ENCODE measurements around the gene SENP8. TPM values are rescaled to one million over a fixed set of nuclear protein-coding genes. Genes with fewer than 3 reads are reported as not detected.
A peak's percentile ranks its signal among the peaks of the same experiment; 100 is the strongest.

Gene SENP8
- total and polyA plus RNA-seq, 2 donors, result 2.0 to 2.7 TPM

DNA sequence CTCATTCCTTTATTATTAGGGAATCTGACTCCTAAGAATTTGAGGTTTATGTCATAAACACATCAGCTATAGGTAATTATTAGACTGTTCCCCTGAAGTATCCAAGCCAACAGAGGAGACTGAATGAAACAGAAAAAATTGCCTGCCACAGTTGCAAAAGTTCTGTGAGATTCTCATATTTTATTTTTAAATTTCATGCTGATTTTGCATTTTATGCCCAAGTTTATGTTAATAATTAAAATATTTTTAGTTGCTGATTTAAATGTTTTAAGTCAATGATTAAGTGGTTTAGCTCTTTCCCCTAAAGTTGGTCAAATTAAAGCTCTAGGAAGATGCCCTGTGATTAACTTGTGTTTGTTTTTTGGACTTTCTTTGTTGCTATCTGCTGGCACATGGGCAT lies 10.2 kb downstream of the SENP8 start:
- no peaks in the 10 kb centered on the region for H3K36me3 ChIP-seq (ENCODE audit: control insufficient read depth in 2 of 2, insufficient read depth in 2 of 2, low read length in 1 of 2)
- H3K4me1 ChIP-seq (ENCODE audit: control insufficient read depth in 2 of 2, insufficient read depth in 2 of 2, low read length in 2 of 2), result no peaks in the 10 kb centered on the region
- H3K27me3 ChIP-seq (ENCODE audit: control insufficient read depth in 2 of 2, insufficient read depth in 1 of 2, low read length in 1 of 2), result no peaks in the 10 kb centered on the region

DNA sequence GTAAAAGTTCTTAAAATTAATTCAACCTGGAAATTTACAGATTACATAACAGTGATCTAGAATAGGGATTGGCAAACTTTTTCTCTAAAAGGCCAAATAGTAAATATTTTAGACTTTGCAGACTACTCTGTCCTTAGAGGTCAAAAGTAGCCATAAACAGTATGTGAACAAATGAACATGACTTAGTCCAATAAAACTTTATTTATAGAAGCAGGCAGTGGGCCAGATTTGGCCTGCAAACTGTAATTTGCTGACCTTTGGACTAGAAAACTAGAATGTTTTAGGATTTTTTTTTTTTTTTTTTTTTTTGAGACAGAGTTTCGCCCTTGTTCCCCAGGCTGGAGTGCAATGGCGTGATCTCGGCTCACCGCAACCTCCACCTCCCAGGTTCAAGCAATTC lies 12.1 kb downstream of the SENP8 start:
- no peaks in the 10 kb centered on the region for H3K9me3 ChIP-seq (ENCODE audit: control insufficient read depth in 2 of 2, insufficient read depth in 1 of 2, low read length in 1 of 2)
- no peaks in the 10 kb centered on the region for H3K27me3 ChIP-seq (ENCODE audit: control insufficient read depth in 2 of 2, insufficient read depth in 1 of 2, low read length in 1 of 2)
- no peak for DNase-seq (ENCODE audit: low read depth in 6 of 9, low spot score in 9 of 9)
- WGBS, result 97% methylated on average over 4 of the region's 4 CpGs
- H3K36me3 ChIP-seq (ENCODE audit: control insufficient read depth in 2 of 2, insufficient read depth in 2 of 2, low read length in 1 of 2), result no peaks in the 10 kb centered on the region
- H3K4me1 ChIP-seq (ENCODE audit: control insufficient read depth in 2 of 2, insufficient read depth in 2 of 2, low read length in 2 of 2), result no peaks in the 10 kb centered on the region
- H3K27ac ChIP-seq (ENCODE audit: low read depth in 1 of 2, low read length in 1 of 2), result no peak overlapping the region
- no peak overlapping the region for H3K4me3 ChIP-seq (ENCODE audit: low read length in 2 of 2)

More for the DNA sequence above, 10.2 kb downstream of the SENP8 start:
- no peak for DNase-seq (ENCODE audit: low read depth in 6 of 9, low spot score in 9 of 9)
- Histone ChIP-seq H3K4me3 (ENCODE audit: low read length in 2 of 2) (no peak overlapping the region), H3K9me3 (ENCODE audit: control insufficient read depth in 2 of 2, insufficient read depth in 1 of 2, low read length in 1 of 2) (no peaks in the 10 kb centered on the region), H3K27ac (ENCODE audit: low read depth in 1 of 2, low read length in 1 of 2) (no peak overlapping the region)

DNA sequence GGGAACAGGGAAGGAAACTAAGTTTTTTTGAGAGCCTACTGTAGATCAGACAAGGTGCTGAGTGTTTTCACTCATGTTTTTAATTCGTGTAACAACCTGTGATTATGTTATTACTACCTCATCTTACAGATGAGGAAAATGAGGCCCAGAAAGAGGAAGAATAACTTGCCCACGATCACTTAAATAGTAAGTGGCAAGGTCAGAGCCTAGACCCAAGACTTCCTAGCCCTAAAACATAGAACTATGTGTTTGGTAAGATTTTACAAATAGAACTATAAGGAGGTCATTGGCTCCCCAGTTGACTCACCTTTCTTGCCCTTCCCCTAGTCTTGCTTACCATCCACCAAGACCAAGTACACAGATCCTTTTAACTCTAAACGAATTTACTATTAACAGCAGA lies 13.7 kb downstream of the SENP8 start:
- H3K4me3 ChIP-seq (ENCODE audit: low read length in 2 of 2), result no peak overlapping the region
- DNase-seq (ENCODE audit: low read depth in 6 of 9, low spot score in 9 of 9), result no peak
- H3K27ac ChIP-seq (ENCODE audit: low read depth in 1 of 2, low read length in 1 of 2), result no peak overlapping the region
- no peaks in the 10 kb centered on the region for H3K4me1 ChIP-seq (ENCODE audit: control insufficient read depth in 2 of 2, insufficient read depth in 2 of 2, low read length in 2 of 2)
- H3K27me3 ChIP-seq (ENCODE audit: control insufficient read depth in 2 of 2, insufficient read depth in 1 of 2, low read length in 1 of 2), result no peaks in the 10 kb centered on the region
- H3K36me3 ChIP-seq (ENCODE audit: control insufficient read depth in 2 of 2, insufficient read depth in 2 of 2, low read length in 1 of 2), result no peaks in the 10 kb centered on the region
- H3K9me3 ChIP-seq (ENCODE audit: control insufficient read depth in 2 of 2, insufficient read depth in 1 of 2, low read length in 1 of 2), result no peaks in the 10 kb centered on the region
- WGBS, result 85% methylated on average over 3 of the region's 3 CpGs

DNA sequence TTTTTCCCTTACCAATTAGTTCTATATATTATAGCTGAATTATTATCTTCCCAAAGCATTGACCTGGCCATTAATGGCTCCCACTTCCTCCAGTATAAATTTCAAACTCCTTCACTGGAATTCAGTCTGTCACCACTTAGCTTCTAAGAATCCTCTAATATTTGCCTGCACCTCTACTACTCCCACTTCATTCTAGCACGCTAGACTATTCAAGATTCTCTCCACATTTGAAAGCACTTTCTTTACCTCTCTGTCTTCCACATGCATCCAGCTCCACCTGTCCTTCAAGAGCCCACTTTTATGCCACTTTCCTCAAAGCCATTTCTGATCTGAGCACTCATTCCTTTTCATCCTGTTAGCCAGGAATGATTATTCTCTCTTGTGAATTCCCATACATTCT lies 15.0 kb downstream of the SENP8 start:
- no peak for DNase-seq (ENCODE audit: low read depth in 6 of 9, low spot score in 9 of 9)
- Histone ChIP-seq H3K9me3 (ENCODE audit: control insufficient read depth in 2 of 2, insufficient read depth in 1 of 2, low read length in 1 of 2) (no peaks in the 10 kb centered on the region), H3K27ac (ENCODE audit: low read depth in 1 of 2, low read length in 1 of 2) (no peak overlapping the region), H3K36me3 (ENCODE audit: control insufficient read depth in 2 of 2, insufficient read depth in 2 of 2, low read length in 1 of 2) (no peaks in the 10 kb centered on the region), H3K27me3 (ENCODE audit: control insufficient read depth in 2 of 2, insufficient read depth in 1 of 2, low read length in 1 of 2) (no peaks in the 10 kb centered on the region), H3K4me3 (ENCODE audit: low read length in 2 of 2) (no peak overlapping the region), H3K4me1 (ENCODE audit: control insufficient read depth in 2 of 2, insufficient read depth in 2 of 2, low read length in 2 of 2) (no peaks in the 10 kb centered on the region)
- 89% methylated on average over 1 of the region's 1 CpG for WGBS

DNA sequence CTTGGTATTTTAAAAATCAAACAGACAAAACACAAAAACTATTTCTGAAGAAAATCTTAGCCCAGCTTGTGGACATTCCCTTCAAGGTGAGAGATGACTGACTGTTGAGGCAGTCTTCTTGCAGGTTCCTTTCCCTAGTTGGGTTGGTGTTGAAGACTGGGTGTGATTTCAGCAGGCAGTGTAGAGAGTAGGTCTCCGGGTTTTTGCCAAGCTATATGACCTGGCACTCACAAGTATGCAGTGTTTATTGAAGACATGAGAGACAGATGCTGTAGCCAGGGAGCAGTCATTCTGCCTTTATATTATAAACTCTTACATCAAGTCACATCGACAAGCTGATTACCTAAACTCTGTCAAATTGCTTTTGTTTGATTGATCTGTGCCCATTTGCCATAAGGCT lies 17.5 kb downstream of the SENP8 start:
- no peaks in the 10 kb centered on the region for H3K27me3 ChIP-seq (ENCODE audit: control insufficient read depth in 2 of 2, insufficient read depth in 1 of 2, low read length in 1 of 2)
- no peak overlapping the region for H3K27ac ChIP-seq (ENCODE audit: low read depth in 1 of 2, low read length in 1 of 2)
- DNase-seq (ENCODE audit: low read depth in 6 of 9, low spot score in 9 of 9), result no peak
- H3K4me3 ChIP-seq (ENCODE audit: low read length in 2 of 2), result no peak overlapping the region
- no peaks in the 10 kb centered on the region for H3K36me3 ChIP-seq (ENCODE audit: control insufficient read depth in 2 of 2, insufficient read depth in 2 of 2, low read length in 1 of 2)
- 92% methylated on average over 2 of the region's 2 CpGs for WGBS
- H3K4me1 ChIP-seq (ENCODE audit: control insufficient read depth in 2 of 2, insufficient read depth in 2 of 2, low read length in 2 of 2), result no peaks in the 10 kb centered on the region
- H3K9me3 ChIP-seq (ENCODE audit: control insufficient read depth in 2 of 2, insufficient read depth in 1 of 2, low read length in 1 of 2), result no peaks in the 10 kb centered on the region

DNA sequence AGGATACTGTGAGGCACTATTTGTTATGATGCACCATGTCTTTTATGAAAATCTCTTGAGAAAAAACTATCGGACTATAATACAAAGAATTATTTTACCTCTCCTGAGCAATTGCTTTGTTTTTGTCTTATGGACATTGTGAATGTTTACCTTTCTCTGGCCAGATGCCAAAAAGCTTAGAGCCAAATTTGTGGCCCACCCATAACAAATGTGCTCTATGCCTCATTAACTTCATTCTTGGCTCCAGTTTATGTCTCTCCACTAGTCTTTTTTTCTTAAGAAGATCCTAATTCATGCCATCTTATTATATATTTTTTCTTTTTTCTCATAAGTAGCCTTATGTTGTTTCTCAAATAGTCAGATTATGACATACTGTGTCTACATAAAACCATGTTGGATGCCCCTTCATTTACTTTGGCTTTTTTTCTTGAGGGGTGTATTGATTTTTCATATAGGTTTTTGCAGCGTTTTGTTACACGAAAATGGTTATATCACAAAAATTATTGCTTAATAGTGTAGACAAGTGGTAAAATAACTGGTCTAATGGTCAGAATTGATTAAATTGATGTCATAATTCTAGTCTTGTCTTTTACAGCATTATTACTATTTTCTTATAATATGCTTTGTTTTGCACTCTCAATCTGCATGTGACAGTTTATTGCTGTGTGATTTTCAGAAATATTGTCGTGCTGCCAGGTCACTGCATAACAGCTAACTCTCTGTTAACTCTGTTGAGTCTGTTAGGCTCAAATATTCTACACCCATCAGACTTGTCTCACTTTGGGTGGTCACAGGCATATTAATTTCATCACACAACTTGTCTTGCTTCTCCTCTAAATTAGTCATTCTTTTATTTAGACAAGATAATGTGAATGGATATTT lies 18.2 kb downstream of the SENP8 start:
- no peak for DNase-seq (ENCODE audit: low read depth in 6 of 9, low spot score in 9 of 9)
- Histone ChIP-seq H3K27ac (ENCODE audit: low read depth in 1 of 2, low read length in 1 of 2) (no peak overlapping the region), H3K4me1 (ENCODE audit: control insufficient read depth in 2 of 2, insufficient read depth in 2 of 2, low read length in 2 of 2) (no peaks in the 10 kb centered on the region), H3K4me3 (ENCODE audit: low read length in 2 of 2) (no peak overlapping the region), H3K27me3 (ENCODE audit: control insufficient read depth in 2 of 2, insufficient read depth in 1 of 2, low read length in 1 of 2) (no peaks in the 10 kb centered on the region), H3K36me3 (ENCODE audit: control insufficient read depth in 2 of 2, insufficient read depth in 2 of 2, low read length in 1 of 2) (no peaks in the 10 kb centered on the region), H3K9me3 (ENCODE audit: control insufficient read depth in 2 of 2, insufficient read depth in 1 of 2, low read length in 1 of 2) (no peaks in the 10 kb centered on the region)
- 94% methylated on average over 4 of the region's 4 CpGs for WGBS

DNA sequence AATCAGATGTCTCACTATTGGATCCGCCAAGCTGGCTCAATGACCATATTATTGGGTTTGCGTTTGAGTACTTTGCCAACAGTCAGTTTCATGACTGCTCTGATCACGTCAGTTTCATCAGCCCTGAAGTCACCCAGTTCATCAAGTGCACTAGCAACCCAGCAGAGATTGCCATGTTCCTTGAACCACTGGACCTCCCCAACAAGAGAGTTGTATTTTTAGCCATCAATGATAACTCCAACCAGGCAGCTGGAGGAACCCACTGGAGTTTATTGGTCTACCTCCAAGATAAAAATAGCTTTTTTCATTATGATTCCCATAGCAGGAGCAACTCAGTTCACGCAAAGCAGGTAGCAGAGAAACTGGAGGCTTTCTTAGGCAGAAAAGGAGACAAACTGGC lies 21.5 kb downstream of the SENP8 start:
- no peak for DNase-seq (ENCODE audit: low read depth in 6 of 9, low spot score in 9 of 9)
- Histone ChIP-seq H3K36me3 (ENCODE audit: control insufficient read depth in 2 of 2, insufficient read depth in 2 of 2, low read length in 1 of 2) (no peaks in the 10 kb centered on the region), H3K4me3 (ENCODE audit: low read length in 2 of 2) (no peak overlapping the region), H3K4me1 (ENCODE audit: control insufficient read depth in 2 of 2, insufficient read depth in 2 of 2, low read length in 2 of 2) (no peaks in the 10 kb centered on the region), H3K9me3 (ENCODE audit: control insufficient read depth in 2 of 2, insufficient read depth in 1 of 2, low read length in 1 of 2) (no peaks in the 10 kb centered on the region), H3K27me3 (ENCODE audit: control insufficient read depth in 2 of 2, insufficient read depth in 1 of 2, low read length in 1 of 2) (no peaks in the 10 kb centered on the region), H3K27ac (ENCODE audit: low read depth in 1 of 2, low read length in 1 of 2) (no peak overlapping the region)
- over 99% methylated on average over 4 of the region's 4 CpGs for WGBS

DNA sequence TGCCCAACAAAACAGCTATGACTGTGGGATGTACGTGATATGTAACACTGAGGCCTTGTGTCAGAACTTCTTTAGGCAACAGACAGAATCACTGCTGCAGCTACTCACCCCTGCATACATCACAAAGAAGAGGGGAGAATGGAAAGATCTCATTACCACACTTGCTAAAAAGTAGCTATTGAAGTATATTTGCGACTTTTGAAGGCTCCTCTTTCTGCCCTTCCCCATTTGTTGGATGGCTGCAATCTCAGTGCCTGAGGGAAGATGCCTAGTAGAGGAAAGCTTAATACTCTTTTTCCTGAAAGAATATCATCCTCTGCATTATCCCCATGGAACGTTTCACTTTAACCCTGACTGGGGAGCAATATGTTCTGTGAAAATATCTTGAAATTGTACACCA lies 21.9 kb downstream of the SENP8 start:
- no peak overlapping the region for H3K27ac ChIP-seq (ENCODE audit: low read depth in 1 of 2, low read length in 1 of 2)

DNA sequence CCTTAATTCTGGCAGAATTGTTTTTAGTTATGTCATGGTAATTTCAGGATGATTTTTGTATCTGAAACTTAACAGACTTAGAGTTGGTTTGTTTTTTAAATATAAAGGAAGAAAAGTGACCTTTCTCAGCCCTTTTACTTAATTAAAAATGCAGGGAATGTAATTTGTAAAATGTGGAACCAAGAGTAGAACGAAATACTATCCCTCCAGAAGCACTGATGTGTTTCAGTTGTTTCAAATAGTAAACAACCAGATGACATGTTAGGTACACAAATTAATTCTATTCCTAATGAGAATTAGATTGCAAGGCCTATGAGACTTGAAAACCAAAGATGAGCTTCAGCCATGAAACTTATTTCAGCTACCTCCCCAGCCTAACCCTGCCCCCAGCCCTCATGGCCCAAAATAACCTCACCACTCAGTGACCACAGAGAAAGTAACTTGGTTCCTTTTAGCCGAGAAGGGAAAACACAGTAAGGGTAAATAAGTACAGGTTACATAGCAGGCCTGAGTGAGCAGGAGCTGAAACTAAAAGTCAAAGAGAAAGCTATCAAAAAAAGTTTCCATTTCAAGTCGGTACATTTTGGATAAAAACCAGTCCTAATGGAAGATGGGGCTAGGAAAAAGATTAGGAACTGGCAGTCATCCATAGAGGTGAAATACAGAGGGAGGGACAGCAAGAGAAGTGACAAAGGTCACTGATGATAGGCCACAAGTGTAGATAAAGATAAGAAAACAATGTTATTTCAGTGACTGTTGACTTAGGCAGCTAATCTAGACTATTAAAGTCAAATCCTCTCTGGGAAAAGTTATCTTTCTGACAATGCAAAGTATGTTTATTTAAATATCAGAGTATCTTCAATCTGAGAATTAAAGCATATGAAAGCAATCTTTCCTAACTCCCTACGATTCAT lies 23.2 kb downstream of the SENP8 start:
- H3K4me3 ChIP-seq (ENCODE audit: low read length in 2 of 2), result no peak overlapping the region
- H3K27ac ChIP-seq (ENCODE audit: low read depth in 1 of 2, low read length in 1 of 2), result no peak overlapping the region
- H3K9me3 ChIP-seq (ENCODE audit: control insufficient read depth in 2 of 2, insufficient read depth in 1 of 2, low read length in 1 of 2), result no peaks in the 10 kb centered on the region
- peak in 1 of 9 donors; percentile 11 for DNase-seq (ENCODE audit: low read depth in 6 of 9, low spot score in 9 of 9)
- no peaks in the 10 kb centered on the region for H3K27me3 ChIP-seq (ENCODE audit: control insufficient read depth in 2 of 2, insufficient read depth in 1 of 2, low read length in 1 of 2)
- H3K4me1 ChIP-seq (ENCODE audit: control insufficient read depth in 2 of 2, insufficient read depth in 2 of 2, low read length in 2 of 2), result no peaks in the 10 kb centered on the region
- no peaks in the 10 kb centered on the region for H3K36me3 ChIP-seq (ENCODE audit: control insufficient read depth in 2 of 2, insufficient read depth in 2 of 2, low read length in 1 of 2)
- WGBS, result 50% methylated on average over 4 of the region's 4 CpGs

More for the DNA sequence above, 21.9 kb downstream of the SENP8 start:
- Histone ChIP-seq H3K9me3 (ENCODE audit: control insufficient read depth in 2 of 2, insufficient read depth in 1 of 2, low read length in 1 of 2) (no peaks in the 10 kb centered on the region), H3K4me1 (ENCODE audit: control insufficient read depth in 2 of 2, insufficient read depth in 2 of 2, low read length in 2 of 2) (no peaks in the 10 kb centered on the region), H3K36me3 (ENCODE audit: control insufficient read depth in 2 of 2, insufficient read depth in 2 of 2, low read length in 1 of 2) (no peaks in the 10 kb centered on the region), H3K4me3 (ENCODE audit: low read length in 2 of 2) (no peak overlapping the region), H3K27me3 (ENCODE audit: control insufficient read depth in 2 of 2, insufficient read depth in 1 of 2, low read length in 1 of 2) (no peaks in the 10 kb centered on the region)
- DNase-seq (ENCODE audit: low read depth in 6 of 9, low spot score in 9 of 9), result no peak
- WGBS, result 98% methylated on average over 3 of the region's 3 CpGs

All from thymus (tissue), 11 donors.